ENCODE measurements around the gene PIGP. TPM values are rescaled to one million over a fixed set of nuclear protein-coding genes. Genes with fewer than 3 reads are reported as not detected.

Gene PIGP
- total RNA-seq, 5 donors from 2014 or later (not counting 1 experiment from before 2014, with no cell fraction given), result 10.3 to 19.3 (median 15.3) TPM

DNA sequence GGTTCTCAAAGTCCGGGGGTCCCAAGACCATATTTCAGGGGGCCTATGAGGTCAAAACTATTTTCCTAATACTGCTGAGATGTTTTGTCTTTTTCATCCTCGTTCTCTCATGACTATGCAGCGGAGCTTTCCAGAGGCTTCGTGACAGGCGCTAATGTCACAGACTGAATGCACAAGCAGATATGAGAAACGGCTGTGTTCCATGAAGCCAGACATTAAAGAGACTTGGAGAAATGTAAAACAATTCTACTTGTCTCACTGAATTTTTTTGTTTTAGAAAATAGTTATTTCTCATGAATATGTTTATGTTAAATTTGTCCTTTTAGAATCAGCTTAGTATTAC is 10.3 kb downstream of the PIGP start:
- Histone ChIP-seq H3K27ac (ENCODE audit: low read length) (no peak overlapping the region), H3K4me1 (ENCODE audit: control insufficient read depth in 1 of 2, extremely low read depth in 1 of 2, insufficient read depth in 2 of 2, low read length in 2 of 2) (no peaks in the 10 kb centered on the region), H3K27me3 (replicated peaks in 1 of 2; ENCODE audit: control insufficient read depth in 2 of 2, extremely low read depth in 1 of 2, insufficient read depth in 2 of 2, low read length in 1 of 2) (no peaks in the 10 kb centered on the region), H3K9me3 (no peaks in the 10 kb centered on the region), H3K4me3 (ENCODE audit: control insufficient read depth in 1 of 2, extremely low read depth in 1 of 2, low read length in 1 of 2) (no peak overlapping the region), H3K36me3 (ENCODE audit: control insufficient read depth in 2 of 2, extremely low read depth in 1 of 2, insufficient read depth in 1 of 2, low read length in 1 of 2) (peaks cover 0 to 2% of the 10 kb centered on the region in 2 donors)
- peaks cover 12% of the 10 kb centered on the region for H3K36me3 Mint-ChIP-seq
- no peaks in the 10 kb centered on the region for H3K9me3 Mint-ChIP-seq
- WGBS (ENCODE audit: insufficient coverage), result 100% methylated on average over 2 of the region's 6 CpGs
- H3K27ac Mint-ChIP-seq, result no peak overlapping the region
- no peaks in the 10 kb centered on the region for H3K27me3 Mint-ChIP-seq
- H3K4me1 Mint-ChIP-seq, result no peaks in the 10 kb centered on the region
- DNase-seq (no peak), ATAC-seq (replicated peaks in 1 of 4) (no peak)
- ChIA-PET POLR2A (no interaction called here), CTCF (no interaction called here)
- no peak overlapping the region for H3K4me3 Mint-ChIP-seq

DNA sequence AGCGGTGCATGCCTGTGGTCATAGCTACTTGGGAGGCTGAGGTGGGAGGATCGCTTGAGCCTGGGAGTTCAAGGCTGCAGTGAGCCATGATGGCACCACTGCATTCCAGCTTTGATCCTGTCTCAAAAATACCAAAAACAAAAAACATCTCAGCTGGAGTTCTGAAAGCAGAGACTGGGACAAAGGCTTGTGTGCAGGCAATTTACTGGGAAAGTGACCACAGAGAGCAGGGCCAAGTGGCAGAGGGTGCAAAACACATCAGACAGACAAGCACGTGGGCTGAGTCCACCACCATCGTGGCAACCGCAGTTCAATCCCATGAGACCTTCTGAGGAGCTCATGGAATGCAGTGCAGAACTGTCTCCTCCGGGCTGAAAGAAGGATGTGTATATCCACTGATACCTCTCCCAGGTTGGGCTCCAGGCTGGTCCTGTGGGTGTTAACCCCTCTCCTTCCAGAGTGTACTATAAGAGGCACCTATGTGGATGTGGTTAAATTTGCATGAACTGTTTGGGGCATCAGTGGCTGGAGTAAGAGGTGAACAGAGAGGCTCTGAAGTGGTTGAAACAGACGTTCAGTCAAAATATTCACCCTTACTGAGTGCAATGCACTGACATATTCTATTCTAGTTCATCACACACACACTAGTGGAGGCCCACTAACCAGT is 10.8 kb downstream of the PIGP start:
- no peak overlapping the region for H3K27ac ChIP-seq (ENCODE audit: low read length)
- H3K4me3 ChIP-seq (ENCODE audit: control insufficient read depth in 1 of 2, extremely low read depth in 1 of 2, low read length in 1 of 2), result no peak overlapping the region
- no CpG with 5 or more reads among the region's 7 CpGs for WGBS (ENCODE audit: insufficient coverage)
- no peak overlapping the region for H3K4me3 Mint-ChIP-seq
- no peaks in the 10 kb centered on the region for H3K27me3 Mint-ChIP-seq
- no peaks in the 10 kb centered on the region for H3K9me3 ChIP-seq
- H3K36me3 Mint-ChIP-seq, result peaks cover 10% of the 10 kb centered on the region
- H3K27ac Mint-ChIP-seq, result no peak overlapping the region
- peaks cover 0 to 2% of the 10 kb centered on the region in 2 donors for H3K36me3 ChIP-seq (ENCODE audit: control insufficient read depth in 2 of 2, extremely low read depth in 1 of 2, insufficient read depth in 1 of 2, low read length in 1 of 2)
- POLR2A ChIA-PET, result no interaction called here
- CTCF ChIA-PET, result interaction anchor here in 1 of 2 donors (0.7 kb wide), 2 partner anchors 31 to 126 kb away, joined by 3 read pairs; no protein-coding TSS in a partner anchor
- no peaks in the 10 kb centered on the region for H3K4me1 Mint-ChIP-seq
- H3K4me1 ChIP-seq (ENCODE audit: control insufficient read depth in 1 of 2, extremely low read depth in 1 of 2, insufficient read depth in 2 of 2, low read length in 2 of 2), result no peaks in the 10 kb centered on the region
- DNase-seq (no peak), ATAC-seq (replicated peaks in 1 of 4) (no peak)
- no peaks in the 10 kb centered on the region for H3K9me3 Mint-ChIP-seq
- H3K27me3 ChIP-seq (replicated peaks in 1 of 2; ENCODE audit: control insufficient read depth in 2 of 2, extremely low read depth in 1 of 2, insufficient read depth in 2 of 2, low read length in 1 of 2), result no peaks in the 10 kb centered on the region

DNA sequence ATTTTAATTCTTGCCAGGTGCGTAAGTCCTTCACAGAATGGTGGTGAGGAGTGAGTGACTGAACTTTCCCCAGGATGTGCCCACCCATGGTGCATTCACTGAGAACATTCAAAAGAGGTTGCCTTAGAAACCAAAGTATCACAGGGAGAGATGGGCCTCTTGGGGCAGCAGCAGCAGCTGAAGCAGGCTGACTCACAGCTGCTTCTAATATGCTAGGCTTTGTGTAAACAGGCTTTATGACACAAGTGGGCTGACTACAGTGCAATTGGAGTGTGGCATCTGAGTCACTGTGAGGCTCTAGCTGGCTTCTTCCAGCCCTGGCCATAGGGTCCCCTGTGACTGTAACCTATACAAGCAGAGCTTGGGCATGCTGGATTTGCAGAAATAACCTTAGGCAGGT is 12.6 kb downstream of the PIGP start:
- ChIA-PET CTCF (no interaction called here), POLR2A (no interaction called here)
- no peaks in the 10 kb centered on the region for H3K27me3 ChIP-seq (replicated peaks in 1 of 2; ENCODE audit: control insufficient read depth in 2 of 2, extremely low read depth in 1 of 2, insufficient read depth in 2 of 2, low read length in 1 of 2)
- H3K9me3 ChIP-seq, result no peaks in the 10 kb centered on the region
- DNase-seq, result no peak
- Mint-ChIP-seq H3K9me3 (no peaks in the 10 kb centered on the region), H3K27me3 (no peaks in the 10 kb centered on the region), H3K27ac (no peak overlapping the region), H3K4me3 (no peak overlapping the region), H3K4me1 (no peaks in the 10 kb centered on the region), H3K36me3 (peaks cover 7% of the 10 kb centered on the region)
- H3K4me3 ChIP-seq (ENCODE audit: control insufficient read depth in 1 of 2, extremely low read depth in 1 of 2, low read length in 1 of 2), result no peak overlapping the region
- WGBS (ENCODE audit: insufficient coverage), result no CpG with 5 or more reads among the region's 1 CpG
- no peak overlapping the region for H3K27ac ChIP-seq (ENCODE audit: low read length)
- H3K36me3 ChIP-seq (ENCODE audit: control insufficient read depth in 2 of 2, extremely low read depth in 1 of 2, insufficient read depth in 1 of 2, low read length in 1 of 2), result no peaks in the 10 kb centered on the region
- no peaks in the 10 kb centered on the region for H3K4me1 ChIP-seq (ENCODE audit: control insufficient read depth in 1 of 2, extremely low read depth in 1 of 2, insufficient read depth in 2 of 2, low read length in 2 of 2)
- peak in 3 of 4 experiments; percentile 54 to 75 (median 69) for ATAC-seq (replicated peaks in 1 of 4)

DNA sequence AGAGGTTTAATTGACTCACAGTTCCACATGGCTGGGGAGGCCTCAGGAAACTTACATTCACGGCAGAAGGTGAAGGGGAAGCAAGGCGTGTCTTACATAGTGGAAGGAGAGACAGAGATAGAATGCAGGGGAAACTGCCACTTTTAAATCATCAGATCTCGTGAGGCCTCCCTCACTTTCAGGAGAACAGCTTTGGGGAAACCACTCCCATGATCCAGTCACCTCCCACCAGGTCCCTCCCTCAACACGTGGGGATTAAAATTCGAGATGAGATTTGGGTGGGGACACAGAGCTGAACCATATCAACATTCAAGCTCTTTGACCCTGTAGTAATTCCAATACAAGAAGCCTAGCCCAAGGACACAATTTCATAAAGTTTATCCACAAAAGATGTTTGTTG is 13.7 kb downstream of the PIGP start:
- no peaks in the 10 kb centered on the region for H3K36me3 Mint-ChIP-seq
- POLR2A ChIA-PET, result no interaction called here

DNA sequence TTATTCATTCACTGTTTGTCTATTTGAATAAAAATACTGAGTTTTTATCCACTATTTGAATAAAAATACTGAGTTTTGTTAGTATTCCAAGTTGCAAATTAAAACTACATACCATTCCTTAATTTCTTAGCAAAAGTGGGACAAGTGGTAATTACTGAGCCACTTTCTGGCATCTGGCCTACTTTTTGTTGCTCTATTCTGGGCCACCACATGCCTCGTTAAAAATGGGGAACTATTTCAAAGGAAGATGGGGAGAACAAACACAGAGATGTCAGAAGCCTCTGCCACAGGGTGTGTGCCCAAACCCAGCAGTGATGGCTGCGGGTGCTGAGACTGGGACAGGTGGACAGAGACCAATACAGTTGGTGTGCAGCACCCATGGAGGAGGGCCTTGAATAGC is 14.6 kb downstream of the PIGP start:
- CTCF ChIA-PET, result no interaction called here
- Histone ChIP-seq H3K27ac (ENCODE audit: low read length) (no peak overlapping the region), H3K4me1 (ENCODE audit: control insufficient read depth in 1 of 2, extremely low read depth in 1 of 2, insufficient read depth in 2 of 2, low read length in 2 of 2) (no peaks in the 10 kb centered on the region), H3K36me3 (ENCODE audit: control insufficient read depth in 2 of 2, extremely low read depth in 1 of 2, insufficient read depth in 1 of 2, low read length in 1 of 2) (no peaks in the 10 kb centered on the region), H3K27me3 (replicated peaks in 1 of 2; ENCODE audit: control insufficient read depth in 2 of 2, extremely low read depth in 1 of 2, insufficient read depth in 2 of 2, low read length in 1 of 2) (no peaks in the 10 kb centered on the region), H3K4me3 (ENCODE audit: control insufficient read depth in 1 of 2, extremely low read depth in 1 of 2, low read length in 1 of 2) (no peak overlapping the region), H3K9me3 (no peaks in the 10 kb centered on the region)
- 69% methylated on average over 2 of the region's 2 CpGs for WGBS (ENCODE audit: insufficient coverage)
- Mint-ChIP-seq H3K27me3 (no peaks in the 10 kb centered on the region), H3K27ac (no peak overlapping the region), H3K36me3 (no peaks in the 10 kb centered on the region), H3K9me3 (no peaks in the 10 kb centered on the region), H3K4me1 (no peaks in the 10 kb centered on the region), H3K4me3 (no peak overlapping the region)
- no peak for DNase-seq
- POLR2A ChIA-PET, result no interaction called here
- no peak for ATAC-seq (replicated peaks in 1 of 4)

More for the DNA sequence above, 13.7 kb downstream of the PIGP start:
- no peak overlapping the region for H3K4me3 ChIP-seq (ENCODE audit: control insufficient read depth in 1 of 2, extremely low read depth in 1 of 2, low read length in 1 of 2)
- no peak overlapping the region for H3K27ac ChIP-seq (ENCODE audit: low read length)
- DNase-seq (no peak), ATAC-seq (replicated peaks in 1 of 4) (no peak)
- H3K36me3 ChIP-seq (ENCODE audit: control insufficient read depth in 2 of 2, extremely low read depth in 1 of 2, insufficient read depth in 1 of 2, low read length in 1 of 2), result no peaks in the 10 kb centered on the region
- H3K4me3 Mint-ChIP-seq, result no peak overlapping the region
- H3K27me3 ChIP-seq (replicated peaks in 1 of 2; ENCODE audit: control insufficient read depth in 2 of 2, extremely low read depth in 1 of 2, insufficient read depth in 2 of 2, low read length in 1 of 2), result no peaks in the 10 kb centered on the region
- H3K4me1 ChIP-seq (ENCODE audit: control insufficient read depth in 1 of 2, extremely low read depth in 1 of 2, insufficient read depth in 2 of 2, low read length in 2 of 2), result no peaks in the 10 kb centered on the region
- CTCF ChIA-PET, result interaction anchor here in 1 of 2 donors (0.6 kb wide), 1 partner anchor 1007 kb away, joined by 6 read pairs; no protein-coding TSS in a partner anchor
- no peak overlapping the region for H3K27ac Mint-ChIP-seq
- no peaks in the 10 kb centered on the region for H3K9me3 ChIP-seq
- H3K4me1 Mint-ChIP-seq, result no peaks in the 10 kb centered on the region
- no CpG with 5 or more reads among the region's 5 CpGs for WGBS (ENCODE audit: insufficient coverage)
- H3K27me3 Mint-ChIP-seq, result no peaks in the 10 kb centered on the region
- H3K9me3 Mint-ChIP-seq, result no peaks in the 10 kb centered on the region

DNA sequence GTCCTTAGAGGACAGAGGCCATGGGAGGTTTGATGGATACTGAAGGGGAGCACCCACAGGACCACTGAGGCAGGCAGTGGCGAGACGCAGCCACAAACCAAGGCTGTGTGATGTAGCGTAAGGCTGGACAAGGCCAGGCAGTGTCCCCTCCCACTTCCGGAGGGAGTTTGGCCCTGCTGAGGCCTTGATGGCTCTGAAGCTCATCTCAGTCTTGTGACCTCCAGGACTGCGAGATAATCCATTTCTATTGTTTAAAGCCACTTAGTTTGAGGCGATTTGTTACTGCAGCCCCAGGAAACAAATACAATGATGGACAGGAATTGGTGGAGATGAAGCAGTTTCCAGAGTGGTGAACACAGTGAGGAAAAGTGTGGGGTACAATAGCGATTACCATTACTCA is 15.3 kb downstream of the PIGP start:
- no peaks in the 10 kb centered on the region for H3K27me3 Mint-ChIP-seq
- 97% methylated on average over 5 of the region's 7 CpGs for WGBS (ENCODE audit: insufficient coverage)
- Histone ChIP-seq H3K4me1 (ENCODE audit: control insufficient read depth in 1 of 2, extremely low read depth in 1 of 2, insufficient read depth in 2 of 2, low read length in 2 of 2) (no peaks in the 10 kb centered on the region), H3K9me3 (no peaks in the 10 kb centered on the region), H3K27me3 (replicated peaks in 1 of 2; ENCODE audit: control insufficient read depth in 2 of 2, extremely low read depth in 1 of 2, insufficient read depth in 2 of 2, low read length in 1 of 2) (no peaks in the 10 kb centered on the region), H3K27ac (ENCODE audit: low read length) (no peak overlapping the region), H3K36me3 (ENCODE audit: control insufficient read depth in 2 of 2, extremely low read depth in 1 of 2, insufficient read depth in 1 of 2, low read length in 1 of 2) (no peaks in the 10 kb centered on the region), H3K4me3 (ENCODE audit: control insufficient read depth in 1 of 2, extremely low read depth in 1 of 2, low read length in 1 of 2) (no peak overlapping the region)
- no peak overlapping the region for H3K4me3 Mint-ChIP-seq
- no peaks in the 10 kb centered on the region for H3K4me1 Mint-ChIP-seq
- no peak overlapping the region for H3K27ac Mint-ChIP-seq
- DNase-seq (no peak), ATAC-seq (replicated peaks in 1 of 4) (no peak)
- no peaks in the 10 kb centered on the region for H3K9me3 Mint-ChIP-seq
- ChIA-PET POLR2A (no interaction called here), CTCF (no interaction called here)
- no peaks in the 10 kb centered on the region for H3K36me3 Mint-ChIP-seq
